Kidney (tissue), 14 donors: Measurements from ENCODE around the gene RAD51. TPM values are rescaled to one million over a fixed set of nuclear protein-coding genes. Genes with fewer than 3 reads are reported as not detected.

ENCODE experiments used
- DNase-seq, 5 donors: peaks; one replicate each; pipeline ENCODE4 v3.0.0-alpha.2; 2013 to 2020
- FAIRE-seq: peaks from 2 replicates; lab custom pipeline; 2012; peaks lifted over from hg19 to GRCh38; lab: Jason Lieb, UNC
- H3K27ac ChIP-seq, 2 donors: one replicate each; pipeline ENCODE4 v1.7.0; 2013; ENCODE audit warnings: low read depth in 2 of 2, low read length in 2 of 2, inconsistent platforms in 1 of 2
- H3K27me3 ChIP-seq: one replicate; pipeline ENCODE4 v1.7.1; 2013; ENCODE audit warnings: low read length, inconsistent platforms; ENCODE audit not compliant: control insufficient read depth, insufficient read depth
- H3K36me3 ChIP-seq, 3 donors: one replicate each; pipeline versions ENCODE4 v1.7.0 to v1.7.1; 2013; ENCODE audit warnings: low read length in 3 of 3, control low read depth in 1 of 3, inconsistent platforms in 1 of 3; ENCODE audit not compliant: insufficient read depth in 3 of 3, control insufficient read depth in 2 of 3
- H3K4me1 ChIP-seq, 3 donors: one replicate each; pipeline versions ENCODE4 v1.7.0 to v1.7.1; 2013; ENCODE audit warnings: low read length in 3 of 3, inconsistent platforms in 1 of 3, low read depth in 1 of 3; ENCODE audit not compliant: control insufficient read depth in 2 of 3, insufficient read depth in 2 of 3
- H3K4me3 ChIP-seq, 3 donors: one replicate each; pipeline versions ENCODE4 v1.7.0 to v1.8.1; 2013; ENCODE audit warnings: low read length in 3 of 3, control low read depth in 1 of 3, inconsistent platforms in 1 of 3
- H3K9ac ChIP-seq, 3 donors: one replicate each; pipeline versions ENCODE4 v1.7.0 to v1.7.1; 2013; ENCODE audit warnings: low read length in 3 of 3, control low read depth in 1 of 3, inconsistent platforms in 1 of 3
- H3K9me3 ChIP-seq, 3 donors: one replicate each; pipeline versions ENCODE4 v1.7.0 to v1.7.1; 2013; ENCODE audit warnings: low read length in 3 of 3, control low read depth in 1 of 3, inconsistent platforms in 1 of 3; ENCODE audit not compliant: control insufficient read depth in 2 of 3, insufficient read depth in 1 of 3
- CTCF ChIP-seq: IDR thresholded peaks from 3 replicates; pipeline ENCODE4 v1.5.1; 2012; ENCODE audit warnings: mild to moderate bottlenecking, moderate library complexity, borderline replicate concordance; ENCODE audit not compliant: insufficient read depth; ENCODE audit errors: extremely low read depth
- intact Hi-C: fragments of 100-400 bp; cut with DNase I; formaldehyde crosslinking; loops from one replicate; pipeline ENCODE4 v1.11.1; 2022
- polyA plus RNA-seq: library from polyadenylated mRNA; stranded (reverse); fragments of 350-450 nt; fragmentation: Illumina TruSeq; extraction: RNeasy Lipid Tissue Mini Kit (QIAGEN cat#74804); gene quantifications from one replicate; pipeline ENCODE4 v1.2.3, GENCODE V29; 2014; ENCODE audit warnings: low read depth, low replicate concordance; ENCODE audit not compliant: insufficient read depth
- total RNA-seq: library from RNA; stranded (reverse); fragmentation: NEBNext Ultra II Directional; extraction: Animal tissue kit (Norgen Biotek cat#: 25700); gene quantifications from one replicate; pipeline ENCODE4 v1.2.1, GENCODE V29; 2021
- donor health status: control.
- donor health status: control.
- donor health status: control.
- donor health status: control.
- donor health status: control.
- donor health status: DM: yes; HTN: yes; CAD: no.
- donor health status: Normal renal cell carcinoma (clear cell type).

RAD51 gene
- total and polyA plus RNA-seq, 2 donors from 2014 or later = 1.1 TPM; not detected in 1

- intact Hi-C loops = no loop called here
- no peak for TF ChIP-seq CTCF
- no peak overlapping the region for H3K9ac ChIP-seq
- H3K27me3 ChIP-seq = no peaks in the 10 kb centered on the region
- no peak for FAIRE-seq
- no peak for DNase-seq
- H3K36me3 ChIP-seq = peaks cover 2 to 31% (median 14%) of the 10 kb centered on the region in 3 donors
- no peak overlapping the region for H3K27ac ChIP-seq
- no peak overlapping the region for H3K4me3 ChIP-seq
- H3K4me1 ChIP-seq = no peaks in the 10 kb centered on the region
- H3K9me3 ChIP-seq = no peaks in the 10 kb centered on the region
Measured at GRCh38 chr15:40736575-40736974, 41.6 kb downstream of the RAD51 start.

DNA sequence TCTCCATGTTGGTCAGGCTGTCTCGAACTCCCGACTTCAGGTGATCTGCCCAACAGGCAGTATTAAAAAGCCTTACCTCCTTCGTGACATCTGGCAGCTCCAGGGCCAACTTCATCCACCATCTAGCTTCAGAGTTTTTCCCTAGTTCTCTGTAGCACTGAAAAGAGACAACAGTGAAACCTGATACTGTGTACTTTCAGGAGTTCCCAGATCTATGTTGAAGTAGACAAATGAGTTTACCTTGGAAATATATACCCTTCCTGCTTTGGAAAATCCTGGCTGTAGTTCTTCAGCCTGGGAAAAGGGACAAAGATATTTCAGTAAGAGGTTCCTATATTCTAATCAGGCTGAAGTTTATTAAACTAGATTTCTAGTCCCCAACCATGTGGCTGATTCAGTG, 42.1 kb downstream of the RAD51 start:
- Histone ChIP-seq H3K27ac (no peak overlapping the region), H3K36me3 (peaks cover 2 to 31% (median 14%) of the 10 kb centered on the region in 3 donors), H3K27me3 (no peaks in the 10 kb centered on the region), H3K4me1 (no peaks in the 10 kb centered on the region), H3K9ac (no peak overlapping the region), H3K9me3 (no peaks in the 10 kb centered on the region), H3K4me3 (no peak overlapping the region)
- intact Hi-C loops = no loop called here
- DNase-seq = peak in 2 of 5 donors; percentile 30 to 56
- no peak for FAIRE-seq
- TF ChIP-seq CTCF = no peak

- H3K27ac ChIP-seq = no peak overlapping the region
- DNase-seq (no peak), FAIRE-seq (no peak)
- peaks cover 2 to 41% (median 25%) of the 10 kb centered on the region in 3 donors for H3K36me3 ChIP-seq
- intact Hi-C loops = no loop called here
- H3K9ac ChIP-seq = no peak overlapping the region
- no peak for TF ChIP-seq CTCF
- H3K4me3 ChIP-seq = no peak overlapping the region
- no peaks in the 10 kb centered on the region for H3K4me1 ChIP-seq
- H3K27me3 ChIP-seq = no peaks in the 10 kb centered on the region
- no peaks in the 10 kb centered on the region for H3K9me3 ChIP-seq
Measured at GRCh38 chr15:40739047-40739446, 44.1 kb downstream of the RAD51 start.

DNA sequence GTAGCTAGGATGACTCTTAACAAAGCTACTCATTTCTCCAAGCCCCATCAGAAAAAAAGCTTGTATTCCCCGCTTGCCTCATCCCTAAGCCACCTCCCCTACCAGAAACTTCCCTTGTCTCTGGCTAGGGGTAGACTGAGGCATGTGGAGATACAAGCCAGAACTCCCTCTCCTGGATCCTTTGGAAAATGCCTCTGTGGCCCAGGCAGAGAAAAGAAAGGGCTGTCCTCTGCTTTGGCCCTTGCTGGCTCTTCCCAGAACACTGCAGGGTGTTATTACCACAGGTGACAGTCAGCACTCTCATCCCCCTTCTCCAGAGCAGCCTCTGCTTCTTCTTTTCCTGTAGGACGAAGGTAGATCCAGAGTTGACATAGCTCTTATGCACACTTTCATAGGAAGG, 44.9 kb downstream of the RAD51 start:
- intact Hi-C loops = no loop called here
- FAIRE-seq (no peak), DNase-seq (no peak)
- Histone ChIP-seq H3K27ac (no peak overlapping the region), H3K36me3 (peaks cover 2 to 41% (median 28%) of the 10 kb centered on the region in 3 donors), H3K4me1 (no peaks in the 10 kb centered on the region), H3K9ac (no peak overlapping the region), H3K4me3 (no peak overlapping the region), H3K9me3 (no peaks in the 10 kb centered on the region), H3K27me3 (no peaks in the 10 kb centered on the region)
- no peak for TF ChIP-seq CTCF
